Measurements from ENCODE around the gene TFCP2. TPM values are rescaled to one million over a fixed set of nuclear protein-coding genes. Genes with fewer than 3 reads are reported as not detected.
A peak's percentile ranks its signal among the peaks of the same experiment; 100 is the strongest.
"Not testable (repeated sequence)": the region's sequence is repeated elsewhere in the genome, so short reads cannot be mapped to it uniquely, and the experiment has no call there.

The TFCP2 gene
- total RNA-seq, result 20.6 and 21.1 TPM in 2 replicates
- long read RNA-seq, transcript TFCP2-201 (15 exons, 3,546 nt), result major isoform, 12 of 31 reads
- long read RNA-seq, partial matches to known transcripts, result 6 of 31 reads
- long read RNA-seq, other reads (novel, unspliced or antisense), result 12 of 31 reads

- peak; percentile 94 for DNase-seq (ENCODE audit: extremely low spot score, unreplicated experiment)
- H3K4me3 Mint-ChIP-seq (ENCODE audit: unreplicated experiment), result peak within 1 kb of the TSS; percentile 44
- H3K9me3 Mint-ChIP-seq (ENCODE audit: unreplicated experiment), result no peaks in the 10 kb centered on the region
- peaks cover 8% of the 10 kb centered on the region for H3K4me1 Mint-ChIP-seq (ENCODE audit: unreplicated experiment)
- no peaks in the 10 kb centered on the region for H3K27me3 Mint-ChIP-seq (ENCODE audit: unreplicated experiment)
- no peaks in the 10 kb centered on the region for H3K36me3 Mint-ChIP-seq (ENCODE audit: unreplicated experiment)
- H3K27ac Mint-ChIP-seq (ENCODE audit: unreplicated experiment), result peak within 1 kb of the TSS; percentile 42
- TF ChIP-seq, protein P1, sequence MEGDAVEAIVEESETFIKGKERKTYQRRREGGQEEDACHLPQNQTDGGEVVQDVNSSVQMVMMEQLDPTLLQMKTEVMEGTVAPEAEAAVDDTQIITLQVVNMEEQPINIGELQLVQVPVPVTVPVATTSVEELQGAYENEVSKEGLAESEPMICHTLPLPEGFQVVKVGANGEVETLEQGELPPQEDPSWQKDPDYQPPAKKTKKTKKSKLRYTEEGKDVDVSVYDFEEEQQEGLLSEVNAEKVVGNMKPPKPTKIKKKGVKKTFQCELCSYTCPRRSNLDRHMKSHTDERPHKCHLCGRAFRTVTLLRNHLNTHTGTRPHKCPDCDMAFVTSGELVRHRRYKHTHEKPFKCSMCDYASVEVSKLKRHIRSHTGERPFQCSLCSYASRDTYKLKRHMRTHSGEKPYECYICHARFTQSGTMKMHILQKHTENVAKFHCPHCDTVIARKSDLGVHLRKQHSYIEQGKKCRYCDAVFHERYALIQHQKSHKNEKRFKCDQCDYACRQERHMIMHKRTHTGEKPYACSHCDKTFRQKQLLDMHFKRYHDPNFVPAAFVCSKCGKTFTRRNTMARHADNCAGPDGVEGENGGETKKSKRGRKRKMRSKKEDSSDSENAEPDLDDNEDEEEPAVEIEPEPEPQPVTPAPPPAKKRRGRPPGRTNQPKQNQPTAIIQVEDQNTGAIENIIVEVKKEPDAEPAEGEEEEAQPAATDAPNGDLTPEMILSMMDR (IDR thresholded peaks at IDR 0.05), result no peak
Observed at GRCh38 chr12:51172515-51173431, at the start of gene TFCP2. Gene TFCP2, minus strand, starts transcription at chr12:51173135. Its CDS starts 713 bp downstream, at chr12:51172422.

GRCh38 chr12:51222461-51222860 lies 49.5 kb upstream of the TFCP2 start:
- no peak overlapping the region for H3K4me3 Mint-ChIP-seq (ENCODE audit: unreplicated experiment)
- TF ChIP-seq, protein P1 (IDR thresholded peaks at IDR 0.05), result no peak
- no peaks in the 10 kb centered on the region for H3K27me3 Mint-ChIP-seq (ENCODE audit: unreplicated experiment)
- no peaks in the 10 kb centered on the region for H3K9me3 Mint-ChIP-seq (ENCODE audit: unreplicated experiment)
- no peak for DNase-seq (ENCODE audit: extremely low spot score, unreplicated experiment)
- no peaks in the 10 kb centered on the region for H3K36me3 Mint-ChIP-seq (ENCODE audit: unreplicated experiment)
- H3K4me1 Mint-ChIP-seq (ENCODE audit: unreplicated experiment), result peaks cover 12% of the 10 kb centered on the region
- H3K27ac Mint-ChIP-seq (ENCODE audit: unreplicated experiment), result no peak overlapping the region

DNA sequence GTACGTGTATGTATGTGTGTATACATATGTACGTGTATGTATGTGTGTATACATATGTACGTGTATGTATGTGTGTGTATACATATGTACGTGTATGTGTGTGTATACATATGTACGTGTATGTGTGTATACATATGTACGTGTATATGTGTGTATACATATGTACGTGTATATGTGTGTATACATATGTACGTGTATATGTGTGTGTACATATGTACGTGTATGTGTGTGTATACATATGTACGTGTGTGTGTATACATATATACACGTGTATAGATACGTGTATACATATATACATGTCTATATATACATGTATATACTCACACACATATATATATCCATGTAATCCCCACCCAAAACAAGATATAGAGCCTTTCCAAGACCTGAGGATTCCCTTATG lies 46.9 kb upstream of the TFCP2 start:
- H3K9me3 Mint-ChIP-seq (ENCODE audit: unreplicated experiment); H3K36me3 Mint-ChIP-seq (ENCODE audit: unreplicated experiment); DNase-seq (ENCODE audit: extremely low spot score, unreplicated experiment); H3K4me3 Mint-ChIP-seq (ENCODE audit: unreplicated experiment); H3K27ac Mint-ChIP-seq (ENCODE audit: unreplicated experiment); H3K27me3 Mint-ChIP-seq (ENCODE audit: unreplicated experiment): not testable (repeated sequence)
- H3K4me1 Mint-ChIP-seq (ENCODE audit: unreplicated experiment), result peaks cover 18% of the 10 kb centered on the region

- TF ChIP-seq, protein P1 (IDR thresholded peaks at IDR 0.05), result no peak
- H3K27me3 Mint-ChIP-seq (ENCODE audit: unreplicated experiment), result no peaks in the 10 kb centered on the region
- no peak overlapping the region for H3K4me3 Mint-ChIP-seq (ENCODE audit: unreplicated experiment)
- no peaks in the 10 kb centered on the region for H3K36me3 Mint-ChIP-seq (ENCODE audit: unreplicated experiment)
- peak overlapping the region; percentile 39 for H3K27ac Mint-ChIP-seq (ENCODE audit: unreplicated experiment)
- peaks cover 18% of the 10 kb centered on the region for H3K4me1 Mint-ChIP-seq (ENCODE audit: unreplicated experiment)
- no peak for DNase-seq (ENCODE audit: extremely low spot score, unreplicated experiment)
- H3K9me3 Mint-ChIP-seq (ENCODE audit: unreplicated experiment), result no peaks in the 10 kb centered on the region
Observed at GRCh38 chr12:51219322-51219721, 46.4 kb upstream of the TFCP2 start.

DNA sequence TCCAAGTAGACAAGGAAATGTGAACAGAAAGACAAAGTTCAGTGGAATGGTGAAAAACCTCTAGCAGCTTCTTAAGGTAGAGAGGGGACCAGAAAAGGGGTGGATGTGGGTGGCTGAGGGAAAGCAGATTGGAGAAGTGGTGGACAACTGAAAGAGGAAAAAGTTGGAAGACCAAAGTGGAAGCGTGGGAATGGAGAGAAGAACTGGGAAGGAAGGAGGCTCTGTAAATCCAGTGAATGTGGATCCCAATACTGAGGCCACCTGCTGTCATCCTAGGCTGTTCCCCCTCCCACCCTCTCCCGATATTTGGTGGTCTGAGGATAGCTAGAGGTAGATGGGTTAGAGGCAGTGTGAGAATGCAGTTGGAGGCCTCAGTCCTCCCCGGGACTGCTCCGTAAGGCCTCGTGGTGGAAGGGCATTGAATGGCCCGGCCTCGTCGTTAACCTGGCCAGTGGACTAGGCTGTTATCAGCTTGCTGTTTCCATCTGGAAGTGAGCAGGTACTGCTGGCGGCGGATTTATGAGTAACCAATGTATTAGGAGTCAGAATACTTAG lies 45.7 kb upstream of the TFCP2 start:
- no peak for DNase-seq (ENCODE audit: extremely low spot score, unreplicated experiment)
- H3K4me1 Mint-ChIP-seq (ENCODE audit: unreplicated experiment), result peaks cover 18% of the 10 kb centered on the region
- H3K36me3 Mint-ChIP-seq (ENCODE audit: unreplicated experiment), result no peaks in the 10 kb centered on the region
- TF ChIP-seq, protein P1 (IDR thresholded peaks at IDR 0.05), result no peak
- H3K27me3 Mint-ChIP-seq (ENCODE audit: unreplicated experiment), result no peaks in the 10 kb centered on the region
- H3K27ac Mint-ChIP-seq (ENCODE audit: unreplicated experiment), result peak overlapping the region; percentile 92
- H3K4me3 Mint-ChIP-seq (ENCODE audit: unreplicated experiment), result peak overlapping the region; percentile 80
- no peaks in the 10 kb centered on the region for H3K9me3 Mint-ChIP-seq (ENCODE audit: unreplicated experiment)

All from osteocyte (in vitro differentiated cells).